ENCODE measurements around the gene PROK1. TPM values are rescaled to one million over a fixed set of nuclear protein-coding genes. Genes with fewer than 3 reads are reported as not detected.

Gene PROK1
- total and polyA plus RNA-seq, 10 of the 15 experiments (the other 5 are each of a cell fraction or from before 2014, with no cell fraction given), result not detected

DNA sequence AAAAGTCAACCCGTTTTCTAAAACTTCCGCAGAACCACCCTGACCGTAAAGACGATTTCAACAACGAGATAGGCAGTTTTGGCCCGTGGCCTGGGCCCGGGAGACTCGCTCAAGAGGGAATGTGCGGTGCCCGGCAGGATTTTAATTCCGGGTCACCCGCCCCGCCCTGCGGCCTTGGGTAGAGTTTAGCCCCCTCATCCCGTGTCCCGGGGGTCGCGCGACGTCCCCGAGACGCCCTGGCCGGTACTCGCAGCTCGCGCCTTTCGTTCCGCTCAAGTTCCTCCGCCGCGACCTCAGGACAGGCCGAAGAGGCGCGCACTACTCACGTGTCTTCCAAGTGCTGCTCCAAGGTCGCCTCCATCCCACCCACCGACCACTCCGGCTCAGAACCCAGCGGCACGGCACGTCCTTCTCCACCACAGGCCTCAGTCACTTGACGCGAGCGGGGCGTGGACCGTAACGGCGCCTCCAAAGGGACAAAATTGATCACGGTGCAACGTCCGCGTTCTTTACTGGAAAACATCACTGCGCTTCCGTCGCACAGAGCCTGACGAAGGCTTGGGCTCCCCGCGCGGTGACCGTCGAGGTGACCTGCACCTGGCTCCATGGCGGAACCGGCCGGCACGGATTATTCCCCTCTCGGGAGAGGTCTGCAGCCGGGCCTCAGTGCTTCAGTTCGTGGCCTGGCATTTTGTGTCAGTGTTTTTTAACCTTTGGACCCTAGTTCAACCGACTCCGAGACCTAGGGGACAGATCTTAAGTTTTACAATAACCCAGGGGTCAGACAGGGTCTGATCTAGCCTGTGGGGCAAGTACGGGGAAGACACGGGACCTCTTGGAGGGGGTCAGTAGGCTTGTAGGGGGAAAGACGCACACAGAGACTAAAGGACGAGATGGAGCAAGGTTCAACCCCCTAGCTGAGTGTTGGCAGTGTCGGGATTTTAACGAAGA lies 43.4 kb upstream of the PROK1 start, which contains the start of gene LAMTOR5:
LAMTOR5 (minus strand) TSS at position 435 of the 951 bp plus-strand sequence; CDS start at position 361, 74 bp downstream.
- BruUV-seq (replicated peaks), result TSS peak; percentile 92
- in situ Hi-C loops (cut with MboI), result loop anchor here (5.0 kb wide), 1 partner anchor 200 kb away; no protein-coding TSS in a partner anchor
- TF ChIP-seq CBFB (IDR thresholded peaks at IDR 0.05; ENCODE audit: low read depth) (peak; percentile 92), BACH1 (IDR thresholded peaks at IDR 0.05; ENCODE audit: borderline replicate concordance) (peak; percentile 79; the same call in 1 of the 2 replicates), NFYA (IDR thresholded peaks at IDR 0.05; ENCODE audit: borderline replicate concordance, low read depth, low read length) (no peak), NR2C2 (IDR thresholded peaks at IDR 0.05; ENCODE audit: borderline replicate concordance, control insufficient read depth, insufficient read length, low read depth) (no peak), MLLT1 (IDR thresholded peaks at IDR 0.05) (no peak; the same call in 1 of the 2 replicates), POLR2AphosphoS2 (IDR thresholded peaks at IDR 0.05; ENCODE audit: low read depth, low read length) (peak; percentile 51; the same call in 1 of the 2 replicates), ZZZ3 (IDR thresholded peaks at IDR 0.05; ENCODE audit: control insufficient read depth, insufficient read length, low read depth) (no peak), NR2F1 (conservative IDR thresholded peaks at IDR 0.05) (peak; percentile 95), PML (IDR thresholded peaks at IDR 0.05; ENCODE audit: low read length) (peak; percentile 89), HCFC1 (IDR thresholded peaks at IDR 0.05; ENCODE audit: low read length) (peak; percentile 81), EP300 (IDR thresholded peaks at IDR 0.05; ENCODE audit: borderline replicate concordance in 1 of 2, control insufficient read depth in 1 of 2, low read depth in 2 of 2, low read length in 2 of 2) (peak; percentile 22 to 49; a peak in 2 of 4 replicates), ZNF274 (IDR thresholded peaks at IDR 0.05; ENCODE audit: insufficient read depth, insufficient read length) (no peak), ASH2L (IDR thresholded peaks at IDR 0.05; ENCODE audit: borderline replicate concordance, low read depth) (0 out of 2 replicates have a peak, but pooled peaks have one; percentile 23)
- TF ChIP-seq, protein P1, sequence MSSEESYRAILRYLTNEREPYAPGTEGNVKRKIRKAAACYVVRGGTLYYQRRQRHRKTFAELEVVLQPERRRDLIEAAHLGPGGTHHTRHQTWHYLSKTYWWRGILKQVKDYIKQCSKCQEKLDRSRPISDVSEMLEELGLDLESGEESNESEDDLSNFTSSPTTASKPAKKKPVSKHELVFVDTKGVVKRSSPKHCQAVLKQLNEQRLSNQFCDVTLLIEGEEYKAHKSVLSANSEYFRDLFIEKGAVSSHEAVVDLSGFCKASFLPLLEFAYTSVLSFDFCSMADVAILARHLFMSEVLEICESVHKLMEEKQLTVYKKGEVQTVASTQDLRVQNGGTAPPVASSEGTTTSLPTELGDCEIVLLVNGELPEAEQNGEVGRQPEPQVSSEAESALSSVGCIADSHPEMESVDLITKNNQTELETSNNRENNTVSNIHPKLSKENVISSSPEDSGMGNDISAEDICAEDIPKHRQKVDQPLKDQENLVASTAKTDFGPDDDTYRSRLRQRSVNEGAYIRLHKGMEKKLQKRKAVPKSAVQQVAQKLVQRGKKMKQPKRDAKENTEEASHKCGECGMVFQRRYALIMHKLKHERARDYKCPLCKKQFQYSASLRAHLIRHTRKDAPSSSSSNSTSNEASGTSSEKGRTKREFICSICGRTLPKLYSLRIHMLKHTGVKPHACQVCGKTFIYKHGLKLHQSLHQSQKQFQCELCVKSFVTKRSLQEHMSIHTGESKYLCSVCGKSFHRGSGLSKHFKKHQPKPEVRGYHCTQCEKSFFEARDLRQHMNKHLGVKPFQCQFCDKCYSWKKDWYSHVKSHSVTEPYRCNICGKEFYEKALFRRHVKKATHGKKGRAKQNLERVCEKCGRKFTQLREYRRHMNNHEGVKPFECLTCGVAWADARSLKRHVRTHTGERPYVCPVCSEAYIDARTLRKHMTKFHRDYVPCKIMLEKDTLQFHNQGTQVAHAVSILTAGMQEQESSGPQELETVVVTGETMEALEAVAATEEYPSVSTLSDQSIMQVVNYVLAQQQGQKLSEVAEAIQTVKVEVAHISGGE (CRISPR knock-in tag; IDR thresholded peaks at IDR 0.05), result no peak

More for the DNA sequence above, 43.4 kb upstream of the PROK1 start, which contains the start of gene LAMTOR5:
- no peaks in the 10 kb centered on the region; a peak in 2 of 4 replicates for H3K36me3 ChIP-seq (ENCODE audit: control insufficient read depth in 2 of 2, insufficient read depth in 2 of 2, low read length in 1 of 2)
- peak within 1 kb of the TSS; percentile 85 for H3K27ac ChIP-seq (ENCODE audit: control insufficient read depth, insufficient read depth)
- no peaks in the 10 kb centered on the region for H4K20me1 ChIP-seq (ENCODE audit: control insufficient read depth, insufficient read depth)
- ChIA-PET POLR2A (interaction anchor here (0.6 to 3.3 kb wide), 7 partner anchors 21 to 106 kb away, joined by 3 to 43 read pairs (median 3); partner anchors contain the start of gene RBM15), RAD21 (ENCODE audit: unreplicated experiment) (interaction anchor here (0.8 to 2.6 kb wide), 9 partner anchors 21 to 200 kb away, joined by 3 to 29 read pairs (median 5); partner anchors contain the start of gene RBM15), SMC1A (ENCODE audit: uncharacterized antibody, unreplicated experiment) (interaction anchor here (0.5 to 4.3 kb wide), 17 partner anchors 14 to 205 kb away, joined by 3 to 31 read pairs (median 9); partner anchors contain the start of genes KCNC4 and RBM15), CTCF (interaction anchor here (0.7 to 9.5 kb wide), 19 partner anchors 10 to 347 kb away, joined by 3 to 146 read pairs (median 6); partner anchors contain the start of genes KCNC4 and RBM15)
- peak within 1 kb of the TSS; percentile 95 for H3K9ac ChIP-seq (ENCODE audit: control insufficient read depth, insufficient read depth, low read length)
- no peaks in the 10 kb centered on the region for H3K27me3 ChIP-seq (replicated peaks in 1 of 2; ENCODE audit: control insufficient read depth in 2 of 2, insufficient read depth in 2 of 2, low read length in 1 of 2)
- intact Hi-C loops (cut with micrococcal nuclease; ENCODE audit: unreplicated experiment), result loop anchor here (2.0 kb wide), 1 partner anchor 69 kb away; the partner anchor contains the start of gene RBM15
- H3K4me2 ChIP-seq (ENCODE audit: control insufficient read depth, insufficient read depth), result peak within 1 kb of the TSS; percentile 81
- FAIRE-seq, result peak; percentile 98
- peak; percentile 86 for DNase-seq (ENCODE audit: low read depth, low spot score)
- under 1% methylated on average over 75 of the region's 76 CpGs for WGBS (ENCODE audit: insufficient coverage, insufficient replicate concordance, low lambda C conversion rate, missing lambda C conversion rate)
- peaks cover 25% of the 10 kb centered on the region for H3K79me2 ChIP-seq (ENCODE audit: control insufficient read depth, insufficient read depth, low read length)
- H2AFZ ChIP-seq (ENCODE audit: control insufficient read depth, low read depth, low read length), result peak within 1 kb of the TSS; percentile 94
- H3K4me3 ChIP-seq, result peak within 1 kb of the TSS; percentile 99
- H3K4me1 ChIP-seq (ENCODE audit: control insufficient read depth, insufficient read depth, low read length), result peaks cover 10% of the 10 kb centered on the region
- H3K9me3 ChIP-seq (replicated peaks; ENCODE audit: control insufficient read depth, insufficient read depth, low read length), result no peaks in the 10 kb centered on the region
- ATAC-seq, result peak; percentile 94
